Testis (tissue), 3 donors: ENCODE measurements around the gene ZBTB7C. TPM values are rescaled to one million over a fixed set of nuclear protein-coding genes. Genes with fewer than 3 reads are reported as not detected.

Experiments used
- DNase-seq: peaks from one replicate; pipeline ENCODE4 v3.0.0-alpha.2; 2019
- H3K27ac ChIP-seq, 2 donors: fragments of 200-600 bp; sonication (generic); one replicate each; pipeline ENCODE4 v1.5.1; 2019
- H3K27me3 ChIP-seq: fragments of 200-600 bp; sonication (generic); one replicate; pipeline ENCODE4 v1.5.1; 2019
- H3K36me3 ChIP-seq: fragments of 200-600 bp; sonication (generic); one replicate; pipeline ENCODE4 v1.5.1; 2017; ENCODE audit warnings: low read depth; ENCODE audit errors: missing control alignments
- H3K4me1 ChIP-seq: fragments of 200-600 bp; sonication (generic); one replicate; pipeline ENCODE4 v1.5.1; 2019
- H3K4me3 ChIP-seq, 2 donors: fragments of 200-600 bp; sonication (generic); one replicate each; pipeline ENCODE4 v1.5.1; 2017 to 2019
- H3K9me3 ChIP-seq: fragments of 200-600 bp; sonication (generic); one replicate; pipeline ENCODE4 v1.5.1; 2017
- CTCF ChIP-seq, 3 experiments: fragments of 450-650 bp in 2 of 3; fragments of 200-600 bp in 1 of 3; sonication (generic) in 1 of 3; IDR thresholded peaks; one replicate each; pipeline ENCODE4 v1.5.1; 2016 to 2019; ENCODE audit warnings: antibody characterized with exemption in 3 of 3, mild to moderate bottlenecking in 2 of 3, moderate library complexity in 1 of 3
- POLR2A ChIP-seq: fragments of 450-650 bp; IDR thresholded peaks from one replicate; pipeline ENCODE4 v1.6.1; 2017; ENCODE audit warnings: antibody characterized with exemption, mild to moderate bottlenecking, moderate library complexity
- WGBS, 2 donors: methylation state at CpG; one replicate each; pipeline ENCODE4 v1.1.5; 2018; 5-methylcytosine and 5-hydroxymethylcytosine counted together
- intact Hi-C: fragments of 100-400 bp; cut with DNase I; formaldehyde crosslinking; loops from one replicate; pipeline ENCODE4 v1.15.1; 2023; ENCODE audit warnings: low total_unique reads
- polyA plus RNA-seq: library from polyadenylated mRNA; stranded (reverse); fragments of 350-450 nt; fragmentation: Illumina TruSeq; extraction: RNeasy Lipid Tissue Mini Kit (QIAGEN cat#74804); gene quantifications from one replicate; pipeline ENCODE4 v1.2.3, GENCODE V29; 2014; ENCODE audit warnings: low read depth, low replicate concordance; ENCODE audit not compliant: insufficient read depth
- total RNA-seq, 2 donors: library from RNA; depleted of rRNA; stranded (reverse); fragments of >200 nt; gene quantifications; one replicate each; pipeline ENCODE4 v1.2.3, GENCODE V29; 2016

Gene ZBTB7C
- total and polyA plus RNA-seq, 3 donors from 2014 or later: 14.1 to 65.4 (median 42.4) TPM

- WGBS, 2 donors: 76% methylated on average over 4 of the region's 4 CpGs
- Histone ChIP-seq H3K36me3 (no peaks in the 10 kb centered on the region), H3K27ac (no peak overlapping the region), H3K27me3 (no peaks in the 10 kb centered on the region), H3K9me3 (no peaks in the 10 kb centered on the region), H3K4me1 (peaks cover 59% of the 10 kb centered on the region), H3K4me3 (no peak overlapping the region)
- intact Hi-C loops: loop anchor here (10.0 kb wide), 1 partner anchor 304 kb away; no protein-coding TSS in a partner anchor
- TF ChIP-seq CTCF (IDR thresholded peaks at IDR 0.05): peak; percentile 66 to 78 (median 72)
- no peak for TF ChIP-seq POLR2A
- DNase-seq: peak; percentile 79
Measured at GRCh38 chr18:48030616-48031480, 378.3 kb downstream of the ZBTB7C start.

GRCh38 chr18:48029296-48029986 lies 379.7 kb downstream of the ZBTB7C start:
- Histone ChIP-seq H3K4me1 (peaks cover 45% of the 10 kb centered on the region), H3K36me3 (no peaks in the 10 kb centered on the region), H3K27me3 (no peaks in the 10 kb centered on the region), H3K9me3 (no peaks in the 10 kb centered on the region), H3K27ac (no peak overlapping the region), H3K4me3 (peak overlapping the region; percentile 18 to 34)
- intact Hi-C loops: loop anchor here (5.0 kb wide), 1 partner anchor 413 kb away; no protein-coding TSS in a partner anchor
- TF ChIP-seq CTCF (IDR thresholded peaks at IDR 0.05): no peak
- no peak for TF ChIP-seq POLR2A
- no peak for DNase-seq
- WGBS, 2 donors: 51 to 74% methylated on average over 32 to 62 of the region's 62 CpGs

- WGBS, 2 donors: 77 to 82% methylated on average over 3 to 4 of the region's 4 CpGs
- Histone ChIP-seq H3K4me1 (peaks cover 44% of the 10 kb centered on the region), H3K27me3 (no peaks in the 10 kb centered on the region), H3K9me3 (no peaks in the 10 kb centered on the region), H3K4me3 (no peak overlapping the region), H3K27ac (no peak overlapping the region), H3K36me3 (no peaks in the 10 kb centered on the region)
- no peak for DNase-seq
- intact Hi-C loops: loop anchor here (5.0 kb wide), 1 partner anchor 414 kb away; no protein-coding TSS in a partner anchor
- TF ChIP-seq POLR2A: no peak
- no peak for TF ChIP-seq CTCF (IDR thresholded peaks at IDR 0.05)
Measured at GRCh38 chr18:48028696-48029095, 380.5 kb downstream of the ZBTB7C start.

- peak overlapping the region; percentile 47 to 57 for H3K27ac ChIP-seq
- 74 to 85% methylated on average over 6 of the region's 6 CpGs for WGBS, 2 donors
- H3K9me3 ChIP-seq: no peaks in the 10 kb centered on the region
- TF ChIP-seq CTCF (IDR thresholded peaks at IDR 0.05): no peak
- H3K4me1 ChIP-seq: peaks cover 44% of the 10 kb centered on the region
- no peaks in the 10 kb centered on the region for H3K36me3 ChIP-seq
- no peaks in the 10 kb centered on the region for H3K27me3 ChIP-seq
- no peak overlapping the region for H3K4me3 ChIP-seq
- intact Hi-C loops: loop anchor here (5.0 kb wide), 1 partner anchor 414 kb away; no protein-coding TSS in a partner anchor
- no peak for DNase-seq
Measured at GRCh38 chr18:48028081-48028480, 381.1 kb downstream of the ZBTB7C start.
